Upper lobe of left lung (tissue), 4 donors: Measurements from ENCODE around the gene UBE2J2.

Source experiments
- CTCF ChIP-seq, 6 experiments: fragments of 450-650 bp in 4 of 6; fragments of 200-600 bp in 2 of 6; sonication (generic) in 2 of 6; IDR thresholded peaks; one replicate each; pipeline ENCODE4 v1.5.1; 2016 to 2019; ENCODE audit warnings: antibody characterized with exemption in 6 of 6
- EP300 ChIP-seq, 4 donors: sonication (generic); formaldehyde crosslinking; IDR thresholded peaks; one replicate each; pipeline ENCODE4 v1.5.1; 2017; ENCODE audit warnings: antibody characterized with exemption in 4 of 4, control low read depth in 2 of 4
- POLR2A ChIP-seq, 4 donors: fragments of 450-650 bp; IDR thresholded peaks; one replicate each; pipeline ENCODE4 v1.5.1; 2016 to 2017; ENCODE audit warnings: antibody characterized with exemption in 4 of 4, mild to moderate bottlenecking in 2 of 4
- POLR2AphosphoS5 ChIP-seq, 2 donors: sonication (generic); formaldehyde crosslinking; IDR thresholded peaks; one replicate each; pipeline ENCODE4 v1.5.1; 2017; ENCODE audit warnings: antibody characterized with exemption in 2 of 2

GRCh38 chr1:1233567-1233892 is 40.1 kb downstream of the UBE2J2 start:
- TF ChIP-seq CTCF (IDR thresholded peaks at IDR 0.05): no peak
- TF ChIP-seq POLR2A (IDR thresholded peaks at IDR 0.05): no peak
- TF ChIP-seq EP300 (IDR thresholded peaks at IDR 0.05): no peak
- no peak for TF ChIP-seq POLR2AphosphoS5 (IDR thresholded peaks at IDR 0.05)
